K562 (cell line): ENCODE data around the gene RMC1. TPM values are rescaled to one million over a fixed set of nuclear protein-coding genes. Genes with fewer than 3 reads are reported as not detected.

Source experiments
- DDX20 ChIP-seq: fragments of 450-650 bp; IDR thresholded peaks from 2 replicates; pipeline ENCODE4 v1.6.1; 2016; ENCODE audit warnings: missing genetic modification characterization, low read depth, mild to moderate bottlenecking, missing compliant biosample characterization, moderate library complexity
- E2F1 ChIP-seq: sonication (generic); formaldehyde crosslinking; IDR thresholded peaks from 2 replicates; pipeline ENCODE4 v1.8.1; 2023; ENCODE audit warnings: mild to moderate bottlenecking, missing genetic modification reagents, moderate library complexity
- ERF ChIP-seq: fragments of 450-650 bp; formaldehyde crosslinking; IDR thresholded peaks from 2 replicates; pipeline ENCODE4 v1.4.0; 2020; ENCODE audit warnings: mild to moderate bottlenecking, mixed read lengths
- FOXM1 ChIP-seq, 2 experiments: fragments of 450-650 bp in 1 of 2; sonication (generic) in 1 of 2; formaldehyde crosslinking in 1 of 2; IDR thresholded peaks; 2 replicates each; pipeline versions ENCODE4 v1.6.1 to v1.9.0; 2017 to 2022; ENCODE audit warnings: low read depth in 2 of 2, mild to moderate bottlenecking in 2 of 2, missing genetic modification reagents in 1 of 2, moderate library complexity in 1 of 2
- GABPB2 ChIP-seq: fragments of 250-450 bp; sonication (Bioruptor Pico); conservative IDR thresholded peaks from 2 replicates; pipeline ENCODE4 v1.5.1; 2021; ENCODE audit warnings: mild to moderate bottlenecking
- HMGN3 ChIP-seq: IDR thresholded peaks from 2 replicates; pipeline ENCODE4 v1.6.1; 2011; ENCODE audit warnings: borderline replicate concordance, low read depth, mild to moderate bottlenecking, mixed read lengths, low read length; ENCODE audit not compliant: insufficient read length; ENCODE audit errors: extremely low read depth
- HMGXB4 ChIP-seq: sonication (generic); formaldehyde crosslinking; IDR thresholded peaks from 2 replicates; pipeline ENCODE4 v1.8.1; 2023; ENCODE audit warnings: mild to moderate bottlenecking, missing genetic modification reagents
- IFI16 ChIP-seq: fragments of 250-450 bp; sonication (Bioruptor Pico); IDR thresholded peaks from 2 replicates; pipeline ENCODE4 v2.1.2; 2022; ENCODE audit warnings: mild to moderate bottlenecking, inconsistent platforms
- KLF16 ChIP-seq: IDR thresholded peaks from 2 replicates; pipeline ENCODE4 v1.6.1; 2016; ENCODE audit warnings: antibody characterized with exemption
- NELFE ChIP-seq: IDR thresholded peaks from 2 replicates; pipeline ENCODE4 v1.6.1; 2011; ENCODE audit warnings: mild to moderate bottlenecking; ENCODE audit not compliant: insufficient read depth, insufficient read length
- NR2F6 ChIP-seq: fragments of 450-650 bp; formaldehyde crosslinking; IDR thresholded peaks from 2 replicates; pipeline ENCODE4 v1.4.0; 2020; ENCODE audit warnings: mild to moderate bottlenecking
- PHB ChIP-seq: fragments of 250-450 bp; sonication (Bioruptor Pico); IDR thresholded peaks from 2 replicates; pipeline ENCODE4 v1.5.0; 2021
- POLR2H ChIP-seq: IDR thresholded peaks from 2 replicates; pipeline ENCODE4 v1.6.1; 2016; ENCODE audit warnings: missing genetic modification characterization, low read depth, mild to moderate bottlenecking, control low read depth, missing compliant biosample characterization, moderate library complexity
- RBM34 ChIP-seq: fragments of 200-400 bp; formaldehyde crosslinking; IDR thresholded peaks from 2 replicates; pipeline ENCODE4 v1.6.1; 2018; ENCODE audit warnings: low read length, borderline replicate concordance; ENCODE audit not compliant: insufficient read depth
- SETDB1 ChIP-seq: IDR thresholded peaks from one replicate; pipeline ENCODE4 v1.6.1; 2012; ENCODE audit warnings: low read length, control low read depth, inconsistent platforms
- SREBF1 ChIP-seq: fragments of 150-350 bp; IDR thresholded peaks from 2 replicates; pipeline ENCODE4 v1.6.1; 2014; ENCODE audit warnings: antibody characterized with exemption, low read depth, low read length, borderline replicate concordance
- VEZF1 ChIP-seq: fragments of 200-800 bp; sonication (Bioruptor generic); IDR thresholded peaks from 2 replicates; pipeline ENCODE4 v1.6.1; 2017; ENCODE audit warnings: missing genetic modification characterization, missing compliant biosample characterization
- ZBTB5 ChIP-seq: fragments of 450-650 bp; IDR thresholded peaks from 2 replicates; pipeline ENCODE4 v1.6.1; 2017; ENCODE audit warnings: antibody characterized with exemption
- ZEB2 ChIP-seq: fragments of 450-650 bp; IDR thresholded peaks from 2 replicates; pipeline ENCODE4 v1.6.1; 2016
- ZKSCAN8 ChIP-seq: fragments of 200-800 bp; sonication (Bioruptor generic); IDR thresholded peaks from 2 replicates; pipeline ENCODE4 v1.6.1; 2016; ENCODE audit warnings: missing genetic modification characterization, missing compliant biosample characterization
- ZNF79 ChIP-seq: fragments of 250-450 bp; sonication (Bioruptor Pico); IDR thresholded peaks from 2 replicates; pipeline ENCODE4 v1.4.0; 2020; ENCODE audit warnings: low read depth, mild to moderate bottlenecking, moderate library complexity
- ZNF830 ChIP-seq: fragments of 250-450 bp; sonication (Bioruptor Pico); IDR thresholded peaks from 2 replicates; pipeline ENCODE4 v1.5.0; 2021; ENCODE audit warnings: mild to moderate bottlenecking
- polyA plus RNA-seq, 8 experiments: library from polyadenylated mRNA; depleted of rRNA in 4 of 8; stranded (reverse) in 5 of 8; unstranded in 3 of 8; fragments of >200 nt; fragmentation: Nextera tagmentation in 2 of 8; fragmentation: Illumina TruSeq in 1 of 8; extraction: Ambion mirVana in 2 of 8; extraction: Trizol in 1 of 8; gene quantifications; 2 replicates each; pipeline versions ENCODE4 v1.2.1 to v1.2.3, GENCODE V29; 2011 to 2014; ENCODE audit warnings: inconsistent platforms in 1 of 8, missing spikeins in 1 of 8
- total RNA-seq, 7 experiments: library from RNA; depleted of rRNA in 6 of 7; stranded (reverse); fragments of >200 nt in 6 of 7; fragmentation: Illumina TruSeq in 2 of 7; extraction: Trizol in 2 of 7; gene quantifications; 2 replicates each; pipeline versions ENCODE4 v1.2.1 to v1.2.3, GENCODE V29; 2011 to 2021; ENCODE audit warnings: low replicate concordance in 1 of 7

The RMC1 gene
- total and polyA plus RNA-seq, 9 of the 15 experiments (the other 6 are each of a cell fraction or from before 2014, with no cell fraction given) = 7.5 to 42.4 (median 35.5) TPM

- TF ChIP-seq HMGXB4 (CRISPR knock-in tag) (no peak), VEZF1 (CRISPR knock-in tag) (no peak), HMGN3 (no peak), ZKSCAN8 (CRISPR knock-in tag) (no peak), NELFE (no peak), SETDB1 (no peak), E2F1 (no peak), RBM34 (no peak), KLF16 (peak; percentile 21; the same call in 1 of the 2 replicates), ZNF79 (CRISPR knock-in tag) (no peak), ZBTB5 (0 out of 2 replicates have a peak, but pooled peaks have one; percentile 53), NR2F6 (CRISPR knock-in tag) (no peak), ZNF830 (CRISPR knock-in tag) (no peak), IFI16 (no peak), GABPB2 (CRISPR knock-in tag) (no peak), PHB (CRISPR knock-in tag) (no peak), FOXM1 (IDR thresholded peaks at IDR 0.05; ENCODE audit: low read depth) (peak; percentile 57; the same call in 1 of the 2 replicates), FOXM1 (CRISPR knock-in tag; IDR thresholded peaks at IDR 0.05; ENCODE audit: low read depth) (no peak), DDX20 (tag) (no peak), POLR2H (tag) (no peak), ERF (CRISPR knock-in tag) (no peak), SREBF1 (no peak), ZEB2 (no peak)
Measured at GRCh38 chr18:23487738-23488570, 15.4 kb upstream of the RMC1 start (continued).
